22Rv1 (cell line): ENCODE data around the gene STX18.

Source experiments
- H3K27ac ChIP-seq: fragments of 450-650 bp; 2 replicates; pipeline ENCODE4 v1.5.1; 2017
- CTCF ChIP-seq: fragments of 450-650 bp; IDR thresholded peaks from 2 replicates; pipeline ENCODE4 v1.5.1; 2017; ENCODE audit warnings: mild to moderate bottlenecking
- ZFX ChIP-seq: fragments of 450-650 bp; IDR thresholded peaks from 2 replicates; pipeline ENCODE4 v1.6.1; 2017; ENCODE audit warnings: antibody characterized with exemption, borderline replicate concordance

The STX18 gene

GRCh38 chr4:4420421-4420820, 121.4 kb downstream of the STX18 start:
- no peak overlapping the region for H3K27ac ChIP-seq
- no peak for TF ChIP-seq CTCF
- no peak for TF ChIP-seq ZFX

GRCh38 chr4:4419896-4420295, 122.0 kb downstream of the STX18 start:
- no peak overlapping the region for H3K27ac ChIP-seq
- TF ChIP-seq ZFX (no peak), CTCF (no peak)

- no peak overlapping the region for H3K27ac ChIP-seq
- TF ChIP-seq CTCF (no peak), ZFX (no peak)
Observed at GRCh38 chr4:4418676-4419390, 123.0 kb downstream of the STX18 start.

- H3K27ac ChIP-seq = no peak overlapping the region
- no peak for TF ChIP-seq CTCF
- no peak for TF ChIP-seq ZFX
Observed at GRCh38 chr4:4417886-4418285, 124.0 kb downstream of the STX18 start.

- no peak overlapping the region for H3K27ac ChIP-seq
- TF ChIP-seq ZFX (no peak), CTCF (no peak)
Observed at GRCh38 chr4:4416981-4417380, 124.9 kb downstream of the STX18 start.

- TF ChIP-seq CTCF (no peak), ZFX (no peak)
- H3K27ac ChIP-seq = no peak overlapping the region
Observed at GRCh38 chr4:4415806-4416805, 125.7 kb downstream of the STX18 start.
